Transverse colon (tissue), 4 donors: Measurements from ENCODE around the gene SHC1. TPM values are rescaled to one million over a fixed set of nuclear protein-coding genes. Genes with fewer than 3 reads are reported as not detected.

Experiments
- DNase-seq: peaks from one replicate; pipeline ENCODE4 v3.0.0-alpha.2; 2019
- H3K27ac ChIP-seq, 4 donors: fragments of 200-600 bp; sonication (generic); 2 replicates each; pipeline ENCODE4 v1.5.1; 2016 to 2018; ENCODE audit warnings: inconsistent platforms in 4 of 4
- H3K27me3 ChIP-seq: fragments of 200-600 bp; sonication (generic); 2 replicates; pipeline ENCODE4 v1.5.1; 2017; ENCODE audit warnings: inconsistent platforms
- H3K36me3 ChIP-seq, 4 donors: fragments of 200-600 bp; sonication (generic); 2 replicates each; pipeline ENCODE4 v1.5.1; 2017 to 2019; ENCODE audit warnings: inconsistent platforms in 4 of 4
- H3K4me1 ChIP-seq, 4 donors: fragments of 200-600 bp; sonication (generic); 2 replicates each; pipeline ENCODE4 v1.5.1; 2017 to 2020; ENCODE audit warnings: inconsistent platforms in 4 of 4
- H3K4me3 ChIP-seq, 4 donors: fragments of 200-600 bp; sonication (generic); 1 replicate in 1 of 4; 2 replicates in 3 of 4; pipeline versions ENCODE4 v1.5.1 to v1.6.1; 2017 to 2019; ENCODE audit warnings: inconsistent platforms in 4 of 4
- H3K9me3 ChIP-seq, 2 donors: fragments of 200-600 bp; sonication (generic); 2 replicates each; pipeline ENCODE4 v1.5.1; 2017 to 2019; ENCODE audit warnings: inconsistent platforms in 2 of 2
- CTCF ChIP-seq, 5 experiments: fragments of 200-600 bp in 3 of 5; fragments of 450-650 bp in 2 of 5; sonication (generic) in 3 of 5; IDR thresholded peaks; 1 replicate in 2 of 5; 2 replicates in 3 of 5; pipeline ENCODE4 v1.5.1; 2016 to 2017; ENCODE audit warnings: antibody characterized with exemption in 5 of 5, inconsistent platforms in 3 of 5, mild to moderate bottlenecking in 2 of 5, moderate library complexity in 1 of 5
- EP300 ChIP-seq: sonication (generic); formaldehyde crosslinking; IDR thresholded peaks from one replicate; pipeline ENCODE4 v1.6.1; 2017; ENCODE audit warnings: antibody characterized with exemption, low read depth
- POLR2A ChIP-seq: fragments of 450-650 bp; IDR thresholded peaks from one replicate; pipeline ENCODE4 v1.6.1; 2016; ENCODE audit warnings: antibody characterized with exemption, mild to moderate bottlenecking, moderate library complexity
- POLR2AphosphoS5 ChIP-seq, 3 donors: sonication (generic); formaldehyde crosslinking; IDR thresholded peaks; one replicate each; pipeline ENCODE4 v1.6.1; 2016; ENCODE audit warnings: antibody characterized with exemption in 3 of 3
- WGBS, 2 donors: methylation state at CpG; one replicate each; pipeline ENCODE4 v1.1.5; 2018; ENCODE audit warnings: low coverage in 1 of 2; 5-methylcytosine and 5-hydroxymethylcytosine counted together
- in situ Hi-C, 4 donors: fragments of 200-750 bp; cut with MboI; loops; one replicate each; pipeline versions ENCODE4 v1.15.0 to v1.15.1; 2017; ENCODE audit warnings: low sequenced_read_pairs in 3 of 4, low pct_ligation_motif_present in 1 of 4, low pct_unique_long_range_greater_than_20kb in 1 of 4
- intact Hi-C: fragments of 100-400 bp; cut with DNase I; formaldehyde crosslinking; loops from one replicate; pipeline ENCODE4 v1.15.1; 2023; ENCODE audit warnings: low total_unique reads
- total RNA-seq, 4 donors: library from RNA; depleted of rRNA; stranded (reverse); fragments of >200 nt; gene quantifications; one replicate each; pipeline ENCODE4 v1.1.0, GENCODE V29; 2016

The SHC1 gene
- total RNA-seq, 4 donors from 2014 or later, result 71.1 to 149 (median 92.0) TPM

GRCh38 chr1:154941333-154942013, 29.1 kb downstream of the SHC1 start:
- in situ Hi-C loops (no loop called here), intact Hi-C loops (no loop called here)
- Histone ChIP-seq H3K4me1 (peaks cover 19 to 50% (median 33%) of the 10 kb centered on the region in 4 donors), H3K27me3 (no peaks in the 10 kb centered on the region), H3K27ac (peak overlapping the region in 3 of 4 donors; percentile 52 to 64 (median 62)), H3K4me3 (no peak overlapping the region), H3K9me3 (no peaks in the 10 kb centered on the region), H3K36me3 (no peaks in the 10 kb centered on the region)
- 50 to 64% methylated on average over 1 to 5 of the region's 5 CpGs for WGBS, 2 donors
- TF ChIP-seq POLR2AphosphoS5 (IDR thresholded peaks at IDR 0.05), result no peak
- no peak for TF ChIP-seq EP300
- TF ChIP-seq CTCF (IDR thresholded peaks at IDR 0.05), result no peak
- TF ChIP-seq POLR2A, result no peak
- DNase-seq, result no peak

- no peak overlapping the region for H3K27ac ChIP-seq
- TF ChIP-seq POLR2A, result no peak
- no peak for TF ChIP-seq CTCF (IDR thresholded peaks at IDR 0.05)
- no peak for TF ChIP-seq POLR2AphosphoS5 (IDR thresholded peaks at IDR 0.05)
- H3K9me3 ChIP-seq, result no peaks in the 10 kb centered on the region
- H3K4me3 ChIP-seq, result no peak overlapping the region
- peaks cover 19 to 55% (median 38%) of the 10 kb centered on the region in 4 donors for H3K4me1 ChIP-seq
- WGBS, 2 donors, result 68 to 76% methylated on average over 7 to 8 of the region's 8 CpGs
- in situ Hi-C loops, result no loop called here
- H3K36me3 ChIP-seq, result no peaks in the 10 kb centered on the region
- DNase-seq, result no peak
- no peaks in the 10 kb centered on the region for H3K27me3 ChIP-seq
- intact Hi-C loops, result no loop called here
These were observed 29.8 kb downstream of the SHC1 start for GRCh38 chr1:154940651-154941194.

GRCh38 chr1:154940213-154940560, 30.4 kb downstream of the SHC1 start:
- 92% methylated on average over 1 of the region's 1 CpG; no CpG with 5 or more reads in 1 of the 2 donors for WGBS, 2 donors
- no peaks in the 10 kb centered on the region for H3K9me3 ChIP-seq
- no peaks in the 10 kb centered on the region for H3K36me3 ChIP-seq
- intact Hi-C loops, result no loop called here
- H3K27me3 ChIP-seq, result no peaks in the 10 kb centered on the region
- in situ Hi-C loops, result no loop called here
- TF ChIP-seq CTCF (IDR thresholded peaks at IDR 0.05), result no peak
- TF ChIP-seq POLR2A, result no peak
- DNase-seq, result no peak
- peaks cover 19 to 61% (median 41%) of the 10 kb centered on the region in 4 donors for H3K4me1 ChIP-seq
- H3K4me3 ChIP-seq, result no peak overlapping the region
- H3K27ac ChIP-seq, result no peak overlapping the region

- Histone ChIP-seq H3K27me3 (no peaks in the 10 kb centered on the region), H3K9me3 (no peaks in the 10 kb centered on the region), H3K4me3 (no peak overlapping the region), H3K27ac (peak overlapping the region; percentile 92 to 97 (median 96)), H3K4me1 (peaks cover 16 to 47% (median 34%) of the 10 kb centered on the region in 4 donors), H3K36me3 (no peaks in the 10 kb centered on the region)
- WGBS, 2 donors, result 93 to 94% methylated on average over 6 to 7 of the region's 7 CpGs
- in situ Hi-C loops (no loop called here), intact Hi-C loops (no loop called here)
- DNase-seq, result no peak
- no peak for TF ChIP-seq POLR2A
- no peak for TF ChIP-seq POLR2AphosphoS5 (IDR thresholded peaks at IDR 0.05)
- TF ChIP-seq CTCF (IDR thresholded peaks at IDR 0.05), result no peak
- no peak for TF ChIP-seq EP300
These were observed 31.7 kb downstream of the SHC1 start for GRCh38 chr1:154938604-154939399.
